Esophagus muscularis mucosa (tissue), 3 donors: ENCODE data around the gene PHF21A.
"Not testable (repeated sequence)": the region's sequence is repeated elsewhere in the genome, so short reads cannot be mapped to it uniquely, and the experiment has no call there.

Experiments used
- CTCF ChIP-seq, 3 experiments: fragments of 200-600 bp in 2 of 3; fragments of 450-650 bp in 1 of 3; sonication (generic) in 2 of 3; IDR thresholded peaks; one replicate each; pipeline ENCODE4 v1.5.1; 2017 to 2019; ENCODE audit warnings: antibody characterized with exemption in 3 of 3, mild to moderate bottlenecking in 2 of 3, moderate library complexity in 1 of 3
- EP300 ChIP-seq: sonication (generic); formaldehyde crosslinking; IDR thresholded peaks from one replicate; pipeline ENCODE4 v1.6.1; 2017; ENCODE audit warnings: antibody characterized with exemption

GRCh38 chr11:45905576-45905975 lies 215.7 kb downstream of the PHF21A start:
- TF ChIP-seq EP300; CTCF (IDR thresholded peaks at IDR 0.05): not testable (repeated sequence)
